Trophoblast cell (in vitro differentiated cells and primary cell): ENCODE data around the gene CORO6.

Experiments used
- DNase-seq, 2 donors: peaks; one replicate each; pipeline ENCODE4 v3.0.0-alpha.2; 2016
- H2AFZ ChIP-seq: 2 replicates; pipeline ENCODE4 v1.6.1; 2013; ENCODE audit warnings: low read length, moderate library complexity, mild to moderate bottlenecking; ENCODE audit not compliant: insufficient read depth, poor library complexity
- H2AK5ac ChIP-seq: 2 replicates; pipeline ENCODE4 v1.6.1; 2013; ENCODE audit warnings: mild to moderate bottlenecking, low read length
- H2BK120ac ChIP-seq: 2 replicates; pipeline ENCODE4 v1.6.1; 2013; ENCODE audit warnings: low read length, mild to moderate bottlenecking, moderate library complexity; ENCODE audit not compliant: insufficient read depth, poor library complexity
- H2BK12ac ChIP-seq: 2 replicates; pipeline ENCODE4 v1.6.1; 2013; ENCODE audit warnings: mild to moderate bottlenecking, low read length, moderate library complexity
- H2BK5ac ChIP-seq: 2 replicates; pipeline ENCODE4 v1.6.1; 2013; ENCODE audit warnings: low read length, low read depth, moderate library complexity, mild to moderate bottlenecking; ENCODE audit not compliant: poor library complexity
- H3K14ac ChIP-seq: 2 replicates; pipeline ENCODE4 v1.6.1; 2013; ENCODE audit warnings: mild to moderate bottlenecking, low read length
- H3K18ac ChIP-seq: 2 replicates; pipeline ENCODE4 v1.6.1; 2013; ENCODE audit warnings: mild to moderate bottlenecking, low read length
- H3K23ac ChIP-seq: 2 replicates; pipeline ENCODE4 v1.6.1; 2013; ENCODE audit warnings: low read length
- H3K27ac ChIP-seq: 2 replicates; pipeline ENCODE4 v1.5.1; 2013; ENCODE audit warnings: low read depth, mild to moderate bottlenecking, inconsistent platforms, low read length, moderate library complexity
- H3K27me3 ChIP-seq: 2 replicates; pipeline ENCODE4 v1.6.1; 2013; ENCODE audit warnings: inconsistent platforms, mild to moderate bottlenecking, low read length, moderate library complexity; ENCODE audit not compliant: insufficient read depth
- H3K36me3 ChIP-seq, 2 experiments: 1 replicate in 1 of 2; 2 replicates in 1 of 2; pipeline ENCODE4 v1.6.1; 2013; ENCODE audit warnings: low read length in 2 of 2, mild to moderate bottlenecking in 2 of 2, moderate library complexity in 1 of 2; ENCODE audit not compliant: insufficient read depth in 2 of 2, control insufficient read depth in 1 of 2
- H3K4ac ChIP-seq: 2 replicates; pipeline ENCODE4 v1.6.1; 2013; ENCODE audit warnings: low read depth, mild to moderate bottlenecking, low read length, moderate library complexity
- H3K4me1 ChIP-seq, 2 experiments: 1 replicate in 1 of 2; 2 replicates in 1 of 2; pipeline ENCODE4 v1.6.1; 2013; ENCODE audit warnings: low read length in 2 of 2, mild to moderate bottlenecking in 2 of 2, moderate library complexity in 1 of 2; ENCODE audit not compliant: insufficient read depth in 2 of 2, control insufficient read depth in 1 of 2
- H3K4me2 ChIP-seq: 2 replicates; pipeline ENCODE4 v1.6.1; 2013; ENCODE audit warnings: inconsistent platforms, mild to moderate bottlenecking, low read length, moderate library complexity
- H3K4me3 ChIP-seq: 2 replicates; pipeline ENCODE4 v1.5.1; 2013; ENCODE audit warnings: mild to moderate bottlenecking, low read depth, low read length, inconsistent platforms
- H3K79me1 ChIP-seq: one replicate; pipeline ENCODE4 v1.6.1; 2013; ENCODE audit warnings: low read length
- H3K79me2 ChIP-seq: 2 replicates; pipeline ENCODE4 v1.6.1; 2013; ENCODE audit warnings: low read length, mild to moderate bottlenecking; ENCODE audit not compliant: control insufficient read depth, insufficient read depth, poor library complexity
- H3K9ac ChIP-seq: 2 replicates; pipeline ENCODE4 v1.6.1; 2013; ENCODE audit warnings: mild to moderate bottlenecking, low read length
- H3K9me3 ChIP-seq: 2 replicates; pipeline ENCODE4 v1.6.1; 2013; ENCODE audit warnings: low read depth, mild to moderate bottlenecking, control low read depth, inconsistent platforms, low read length; ENCODE audit not compliant: insufficient read depth
- H4K12ac ChIP-seq: 2 replicates; pipeline ENCODE4 v1.6.1; 2013; ENCODE audit warnings: low read depth, mild to moderate bottlenecking, low read length, moderate library complexity
- H4K8ac ChIP-seq: 2 replicates; pipeline ENCODE4 v1.6.1; 2013; ENCODE audit warnings: low read depth, mild to moderate bottlenecking, low read length, moderate library complexity
- H4K91ac ChIP-seq: one replicate; pipeline ENCODE4 v1.6.1; 2013; ENCODE audit warnings: low read depth, mild to moderate bottlenecking, low read length, moderate library complexity
- WGBS: extraction: QIAGEN DNeasy Blood & Tissue Kit; methylation state at CpG from one replicate; pipeline ENCODE4 v1.1.7; 2013; ENCODE audit warnings: missing lambda C conversion rate; ENCODE audit not compliant: insufficient read length, insufficient coverage; ENCODE audit errors: extremely low coverage; 5-methylcytosine and 5-hydroxymethylcytosine counted together

Gene CORO6

DNA sequence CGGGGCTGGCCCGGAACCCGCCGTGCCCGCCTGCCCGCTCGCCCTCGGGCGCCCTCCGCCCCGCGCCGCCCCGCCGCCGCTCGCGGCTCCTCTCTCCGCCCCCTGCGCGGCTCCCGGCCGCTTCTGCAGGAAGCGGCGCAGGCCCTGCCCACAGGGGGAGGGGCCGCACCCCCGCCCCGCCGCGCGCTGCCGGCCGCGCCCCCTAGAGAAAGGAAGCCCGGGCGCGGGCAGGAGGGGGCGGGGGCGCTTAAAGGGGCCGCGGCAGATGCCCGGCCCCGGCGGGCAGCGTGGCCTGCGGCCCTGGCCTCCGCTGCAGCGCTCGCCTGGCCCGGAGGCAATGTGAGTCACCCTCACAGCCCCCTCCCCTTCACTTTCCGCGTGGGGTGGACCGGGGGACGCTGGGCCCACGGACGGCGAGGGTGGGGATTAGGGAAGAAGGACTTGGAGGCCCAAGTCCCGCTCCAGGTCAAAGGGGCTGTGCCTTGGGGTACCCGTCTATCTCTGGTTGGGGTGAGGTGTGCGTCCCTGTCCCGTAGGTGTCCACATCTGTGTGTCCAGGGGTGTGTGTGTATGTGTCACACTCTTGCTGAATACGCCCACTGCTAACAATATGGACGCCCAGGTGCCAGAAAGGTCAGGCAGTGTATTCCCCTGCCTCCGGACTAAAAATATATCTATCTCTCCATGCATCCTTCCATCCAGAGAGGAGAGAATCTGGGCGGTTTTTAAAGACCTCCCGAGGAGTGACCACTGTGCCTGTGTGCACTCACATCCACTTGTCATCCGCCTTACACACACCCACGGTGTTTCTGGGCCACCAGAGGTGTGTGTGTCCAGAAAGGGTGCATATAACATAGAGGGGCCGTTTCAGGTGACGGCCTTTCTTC is 32.9 kb downstream of the CORO6 start, which contains the start of gene GIT1:
Gene GIT1 (minus strand): TSS at position 125 of the 887 bp plus-strand sequence. CDS start 270 bp downstream, outside the sequence.
- Histone ChIP-seq H3K4me1 (peaks cover 35 to 44% of the 10 kb centered on the region in 2 experiments), H3K4me2 (peak within 1 kb of the TSS; percentile 93), H4K91ac (peak within 1 kb of the TSS; percentile 88), H2AK5ac (peak within 1 kb of the TSS; percentile 63), H2BK5ac (no peak within 1 kb of the TSS), H3K14ac (peak within 1 kb of the TSS; percentile 69), H3K9ac (peak within 1 kb of the TSS; percentile 50), H2BK120ac (peak within 1 kb of the TSS; percentile 52), H3K4me3 (peak within 1 kb of the TSS; percentile 76), H3K4ac (peak within 1 kb of the TSS; percentile 43), H3K36me3 (no peaks in the 10 kb centered on the region), H3K18ac (peak within 1 kb of the TSS; percentile 87), H3K79me1 (peaks cover 7% of the 10 kb centered on the region), H2BK12ac (peak within 1 kb of the TSS; percentile 52), H4K12ac (peak within 1 kb of the TSS; percentile 92), H2AFZ (peak within 1 kb of the TSS; percentile 86), H3K23ac (no peak within 1 kb of the TSS), H3K27ac (no peak within 1 kb of the TSS), H3K27me3 (peaks cover 9% of the 10 kb centered on the region), H3K79me2 (peaks cover 9% of the 10 kb centered on the region), H4K8ac (peak within 1 kb of the TSS; percentile 89), H3K9me3 (no peaks in the 10 kb centered on the region)
- no CpG with 5 or more reads among the region's 70 CpGs for WGBS
- DNase-seq = peak; percentile 71 to 89

DNA sequence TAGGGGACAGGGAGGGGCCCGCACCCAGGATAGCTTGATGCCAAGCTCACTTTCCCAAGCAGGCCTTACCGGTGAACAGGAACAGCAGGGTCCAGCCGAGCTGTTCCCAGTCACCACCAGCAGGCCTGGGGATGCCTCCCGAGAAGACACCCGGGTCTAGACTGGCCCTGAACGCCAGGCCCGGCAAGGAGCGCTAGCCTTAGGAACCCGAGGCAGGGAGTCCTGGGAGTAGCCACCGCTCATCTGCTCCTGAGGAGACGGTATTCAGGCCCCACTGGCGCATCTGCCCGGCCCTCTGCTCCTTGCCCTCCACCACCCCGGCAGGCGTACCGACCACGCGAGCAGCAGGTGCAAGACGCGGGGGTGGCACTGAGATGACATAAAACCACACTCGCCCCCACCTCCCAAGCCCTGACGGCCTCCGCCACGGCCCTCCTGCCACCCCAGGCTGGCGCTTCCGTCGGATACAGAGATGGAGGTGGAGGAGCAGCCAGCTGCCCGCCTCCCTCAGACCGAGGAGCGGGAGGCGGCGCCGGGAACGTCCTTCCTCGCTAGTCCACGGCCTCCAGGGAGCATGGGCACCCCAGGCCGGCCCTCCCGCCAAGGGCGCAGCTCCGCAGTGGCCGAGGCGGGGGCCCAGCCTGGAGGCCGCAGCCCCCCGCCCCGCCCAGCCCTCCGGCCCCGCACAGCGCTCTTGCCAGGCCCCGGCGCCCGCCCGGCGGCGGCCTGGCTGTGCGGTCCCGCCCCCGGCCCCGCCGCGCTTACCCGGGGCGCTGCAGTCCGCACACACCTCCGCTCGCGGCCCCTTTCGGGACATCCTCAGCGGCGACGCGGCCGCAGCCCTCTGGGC is 33.9 kb downstream of the CORO6 start:
- Histone ChIP-seq H4K12ac (no peak overlapping the region), H3K4ac (peak overlapping the region; percentile 43), H3K4me3 (peak overlapping the region; percentile 76), H3K36me3 (peaks cover 0 to 3% of the 10 kb centered on the region in 2 experiments), H4K8ac (no peak overlapping the region), H3K27me3 (peaks cover 6% of the 10 kb centered on the region), H2BK5ac (no peak overlapping the region), H2BK12ac (no peak overlapping the region), H3K4me2 (peak overlapping the region; percentile 93), H3K79me2 (peaks cover 9% of the 10 kb centered on the region), H3K9ac (peak overlapping the region; percentile 42), H3K9me3 (no peaks in the 10 kb centered on the region), H2AFZ (peak overlapping the region; percentile 28), H3K79me1 (peaks cover 7% of the 10 kb centered on the region), H3K14ac (peak overlapping the region; percentile 23), H4K91ac (no peak overlapping the region), H3K23ac (no peak overlapping the region), H3K4me1 (peaks cover 34 to 41% of the 10 kb centered on the region in 2 experiments), H3K27ac (no peak overlapping the region), H2AK5ac (peak overlapping the region; percentile 63), H2BK120ac (no peak overlapping the region), H3K18ac (peak overlapping the region; percentile 70)
- WGBS = no CpG with 5 or more reads among the region's 72 CpGs
- peak in 1 of 2 donors; percentile 59 for DNase-seq

DNA sequence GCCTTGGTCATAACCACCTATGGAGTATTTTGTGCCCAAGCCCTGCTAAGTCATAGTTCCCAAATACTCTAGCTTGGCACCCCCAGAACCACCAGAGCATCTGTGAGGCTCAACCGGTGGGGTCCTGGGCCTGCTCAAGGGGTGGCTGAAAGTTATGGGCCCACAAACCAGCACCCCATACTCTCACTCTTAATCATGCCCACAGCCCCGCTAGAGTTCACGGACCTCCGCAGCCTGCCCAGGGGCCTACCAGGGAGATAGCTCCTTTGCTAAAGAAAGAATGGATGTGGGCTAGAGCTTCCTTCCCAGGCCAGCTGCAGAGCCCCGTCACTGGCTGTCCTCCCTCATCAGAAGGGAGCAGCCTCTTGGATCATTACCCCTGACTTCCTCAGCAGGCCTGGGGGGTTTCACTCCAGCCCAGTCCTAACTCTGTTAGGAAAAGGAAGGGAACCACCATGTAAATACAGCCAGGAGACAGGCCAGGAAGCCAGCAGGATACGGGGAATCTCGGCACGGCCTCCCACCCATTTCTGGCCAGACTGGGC is 34.6 kb downstream of the CORO6 start:
- Histone ChIP-seq H2AK5ac (no peak overlapping the region), H3K36me3 (peaks cover 3 to 4% of the 10 kb centered on the region in 2 experiments), H3K14ac (peak overlapping the region; percentile 23), H3K23ac (no peak overlapping the region), H4K12ac (no peak overlapping the region), H3K9me3 (no peaks in the 10 kb centered on the region), H3K4me3 (peak overlapping the region; percentile 76), H3K18ac (peak overlapping the region; percentile 70), H3K4me2 (peak overlapping the region; percentile 93), H2BK12ac (no peak overlapping the region), H3K27ac (no peak overlapping the region), H3K27me3 (peaks cover 1% of the 10 kb centered on the region), H3K9ac (no peak overlapping the region), H3K4me1 (peaks cover 33 to 39% of the 10 kb centered on the region in 2 experiments), H3K79me1 (peaks cover 7% of the 10 kb centered on the region), H2BK5ac (no peak overlapping the region), H2BK120ac (no peak overlapping the region), H4K8ac (no peak overlapping the region), H3K79me2 (peaks cover 9% of the 10 kb centered on the region), H3K4ac (peak overlapping the region; percentile 22), H2AFZ (no peak overlapping the region), H4K91ac (no peak overlapping the region)
- no peak for DNase-seq
- WGBS = no CpG with 5 or more reads among the region's 8 CpGs

DNA sequence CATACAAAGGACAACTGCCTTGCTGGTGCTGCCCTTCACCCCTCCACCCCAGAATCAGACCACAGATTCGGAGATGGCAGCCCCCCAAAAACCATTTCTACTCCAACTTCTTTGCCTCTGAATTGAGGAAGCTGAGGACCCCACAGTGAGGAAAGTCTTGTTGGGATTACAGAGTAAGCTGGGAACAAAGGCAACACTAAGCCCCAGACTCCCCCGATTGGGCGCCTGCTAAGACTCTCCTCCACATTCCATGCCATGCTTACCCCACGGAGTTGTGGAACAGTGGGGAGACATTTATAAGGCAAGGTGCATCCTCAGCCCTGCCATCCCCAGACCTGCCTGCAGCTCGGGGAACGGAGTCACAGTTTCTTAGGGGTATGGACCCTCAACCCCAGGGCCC is 35.1 kb downstream of the CORO6 start:
- Histone ChIP-seq H3K79me1 (peaks cover 7% of the 10 kb centered on the region), H3K36me3 (peaks cover 8% of the 10 kb centered on the region in 2 experiments)
- no CpG with 5 or more reads among the region's 6 CpGs for WGBS

More for the DNA sequence above, 35.1 kb downstream of the CORO6 start:
- H4K12ac ChIP-seq = no peak overlapping the region
- no peak overlapping the region for H2BK12ac ChIP-seq
- peaks cover 9% of the 10 kb centered on the region for H3K79me2 ChIP-seq
- H3K23ac ChIP-seq = no peak overlapping the region
- H2BK5ac ChIP-seq = no peak overlapping the region
- no peaks in the 10 kb centered on the region for H3K9me3 ChIP-seq
- H3K27ac ChIP-seq = no peak overlapping the region
- peaks cover 31 to 36% of the 10 kb centered on the region in 2 experiments for H3K4me1 ChIP-seq
- no peak overlapping the region for H3K14ac ChIP-seq
- no peak overlapping the region for H4K91ac ChIP-seq
- H3K27me3 ChIP-seq = no peaks in the 10 kb centered on the region
- no peak for DNase-seq
- no peak overlapping the region for H3K4ac ChIP-seq
- no peak overlapping the region for H2AK5ac ChIP-seq
- no peak overlapping the region for H3K4me2 ChIP-seq
- no peak overlapping the region for H3K18ac ChIP-seq
- no peak overlapping the region for H3K4me3 ChIP-seq
- no peak overlapping the region for H2BK120ac ChIP-seq
- no peak overlapping the region for H4K8ac ChIP-seq
- no peak overlapping the region for H3K9ac ChIP-seq
- no peak overlapping the region for H2AFZ ChIP-seq
